Measurements from ENCODE around the gene MCCC1.

Gene MCCC1

GRCh38 chr3:183082355-183082915, 16.9 kb downstream of the MCCC1 start:
- no peak for TF ChIP-seq CTCF (IDR thresholded peaks at IDR 0.05; ENCODE audit: insufficient read depth, missing control alignments)
- DNase-seq (ENCODE audit: insufficient read length, low spot score), result no peak
- FAIRE-seq, result no peak

DNA sequence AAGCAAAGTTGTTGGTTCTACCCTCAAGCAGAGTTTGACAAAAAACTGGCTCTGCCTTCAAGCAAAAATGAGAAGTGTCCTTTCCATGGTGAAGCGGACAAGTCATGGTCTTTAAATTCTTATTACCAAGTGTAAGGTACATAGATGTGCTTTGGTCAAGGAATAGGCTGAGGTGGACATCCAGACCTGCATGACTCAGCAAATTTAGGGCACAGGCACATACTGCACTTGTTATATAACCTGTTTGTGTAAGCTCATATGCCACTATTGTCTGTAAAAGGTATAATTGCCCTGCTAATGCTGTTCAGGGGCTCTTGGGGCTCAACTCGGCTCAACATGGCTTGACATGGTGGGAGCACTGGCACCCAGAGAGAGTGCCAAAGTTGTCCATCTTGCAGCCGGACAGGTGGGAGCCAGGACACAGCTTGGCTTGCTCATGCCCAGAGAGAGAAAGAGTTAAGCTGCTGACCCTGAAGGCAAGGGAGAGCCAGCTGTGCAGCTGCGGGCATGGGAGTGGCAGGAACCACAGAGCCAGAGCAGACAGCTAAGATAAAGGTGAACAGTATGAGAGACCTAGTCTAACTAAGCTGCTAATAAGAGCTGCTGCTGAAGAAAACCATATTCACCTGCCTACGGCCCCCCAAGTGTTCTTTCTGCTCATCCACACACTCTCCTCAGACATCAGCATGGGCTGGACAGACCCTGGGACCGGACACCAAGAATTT, 17.7 kb downstream of the MCCC1 start:
- DNase-seq (ENCODE audit: insufficient read length, low spot score) (no peak), FAIRE-seq (no peak)
- no peak for TF ChIP-seq CTCF (IDR thresholded peaks at IDR 0.05; ENCODE audit: insufficient read depth, missing control alignments)

DNA sequence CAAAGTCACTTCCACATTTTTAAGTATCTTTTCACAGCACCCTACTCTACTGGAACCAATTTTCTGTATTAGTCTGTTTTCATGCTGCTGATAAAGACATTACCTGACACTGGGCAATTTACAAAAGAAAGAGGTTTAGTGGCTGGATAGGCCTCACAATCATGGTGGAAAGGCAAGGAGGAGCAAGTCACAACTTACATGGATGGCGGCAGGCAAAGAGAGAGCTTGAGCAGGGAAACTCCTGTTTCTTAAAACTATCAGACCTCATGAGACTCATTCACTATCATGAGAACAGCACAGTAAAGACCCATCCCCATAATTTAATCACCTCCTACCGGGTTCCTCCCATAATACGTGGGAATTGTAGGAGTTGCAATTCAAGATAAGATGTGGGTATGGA, 18.7 kb downstream of the MCCC1 start:
- DNase-seq (ENCODE audit: insufficient read length, low spot score) (no peak), FAIRE-seq (no peak)
- no peak for TF ChIP-seq CTCF (IDR thresholded peaks at IDR 0.05; ENCODE audit: insufficient read depth, missing control alignments)

- FAIRE-seq (no peak), DNase-seq (ENCODE audit: insufficient read length, low spot score) (no peak)
- no peak for TF ChIP-seq CTCF (IDR thresholded peaks at IDR 0.05; ENCODE audit: insufficient read depth, missing control alignments)
Measured at GRCh38 chr3:183074881-183075280, 24.4 kb downstream of the MCCC1 start.

- no peak for TF ChIP-seq CTCF (IDR thresholded peaks at IDR 0.05; ENCODE audit: insufficient read depth, missing control alignments)
- DNase-seq (ENCODE audit: insufficient read length, low spot score) (no peak), FAIRE-seq (no peak)
Measured at GRCh38 chr3:183074261-183074660, 25.0 kb downstream of the MCCC1 start.

DNA sequence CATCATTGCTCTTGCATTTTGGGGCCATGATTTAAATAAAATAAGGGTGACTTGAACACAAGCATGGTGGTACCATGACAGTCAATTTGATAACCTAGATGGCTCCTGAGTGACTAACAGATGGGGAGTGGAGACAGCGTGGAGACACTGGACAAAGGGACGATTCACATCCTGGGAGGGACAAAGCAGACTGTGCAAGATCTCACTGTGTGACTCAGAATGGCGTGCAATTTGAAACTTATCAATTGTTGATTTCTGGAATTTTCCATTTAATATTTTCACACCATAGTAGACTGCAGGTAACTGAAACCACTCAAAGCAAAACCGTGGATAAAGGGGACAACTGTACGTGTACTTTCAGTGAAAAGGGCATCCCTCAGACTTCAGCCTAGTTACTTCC, 25.5 kb downstream of the MCCC1 start:
- DNase-seq (ENCODE audit: insufficient read length, low spot score), result no peak
- FAIRE-seq, result no peak
- no peak for TF ChIP-seq CTCF (IDR thresholded peaks at IDR 0.05; ENCODE audit: insufficient read depth, missing control alignments)

- FAIRE-seq, result no peak
Measured at GRCh38 chr3:183070892-183071291, 28.4 kb downstream of the MCCC1 start.

More at GRCh38 chr3:183070892-183071291, 28.4 kb downstream of the MCCC1 start:
- no peak for DNase-seq (ENCODE audit: insufficient read length, low spot score)
- no peak for TF ChIP-seq CTCF (IDR thresholded peaks at IDR 0.05; ENCODE audit: insufficient read depth, missing control alignments)

All from D721Med (cell line).